ENCODE data around the gene CCDC12. TPM values are rescaled to one million over a fixed set of nuclear protein-coding genes. Genes with fewer than 3 reads are reported as not detected.

CCDC12 gene
- total and polyA plus RNA-seq, 12 donors = 28.8 to 137 (median 34.2) TPM

DNA sequence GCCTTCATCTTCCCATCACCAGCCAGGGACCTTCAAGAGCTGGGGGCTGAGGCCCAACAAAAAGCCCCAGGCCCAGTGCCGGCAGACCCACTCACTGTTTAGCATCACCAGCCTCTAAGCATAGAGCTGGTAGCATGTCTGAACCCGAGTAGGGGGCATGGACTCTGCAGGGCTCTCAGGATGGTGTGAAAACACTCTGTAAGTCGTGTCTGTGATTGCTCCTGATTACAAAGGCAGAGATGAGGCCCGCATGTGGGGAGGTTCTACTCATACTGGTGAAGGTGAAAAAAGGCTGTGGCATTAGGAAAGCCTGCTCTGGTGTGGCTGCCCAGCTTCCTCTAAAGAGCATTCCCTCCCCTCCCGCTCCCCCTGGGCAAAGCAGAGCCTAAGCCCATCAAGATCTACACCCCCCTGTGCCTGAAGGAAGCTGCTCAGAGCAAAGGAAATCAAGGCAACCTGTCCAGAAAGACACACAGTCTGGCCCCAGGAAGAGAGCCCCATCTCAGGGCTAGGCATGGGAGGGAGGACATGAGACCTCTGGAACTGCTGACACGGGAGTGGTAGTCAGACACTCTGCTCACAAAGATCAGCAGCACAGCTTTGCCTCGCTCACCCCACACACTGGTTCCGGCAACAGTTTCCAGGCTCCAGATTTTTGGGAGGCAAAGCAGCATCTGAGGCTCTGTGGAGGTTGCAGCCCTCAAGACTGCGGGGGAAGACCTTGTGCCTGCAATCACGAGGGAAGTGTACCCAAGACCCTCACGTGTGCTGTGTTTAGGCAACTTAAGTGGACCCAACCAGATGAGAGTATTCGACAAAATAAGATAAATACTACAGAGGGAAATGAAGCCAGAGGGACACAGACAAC lies 36.7 kb downstream of the CCDC12 start:
- H3K4me3 ChIP-seq = no peak overlapping the region
- intact Hi-C loops (cut with DNase I) = no loop called here
- peak overlapping the region in 9 of 10 donors; percentile 27 to 87 (median 64) for H3K27ac ChIP-seq
- peaks cover 0 to 62% (median 17%) of the 10 kb centered on the region in 9 donors for H3K36me3 ChIP-seq
- no peaks in the 10 kb centered on the region for H3K9me3 ChIP-seq
- TF ChIP-seq, protein P1, sequence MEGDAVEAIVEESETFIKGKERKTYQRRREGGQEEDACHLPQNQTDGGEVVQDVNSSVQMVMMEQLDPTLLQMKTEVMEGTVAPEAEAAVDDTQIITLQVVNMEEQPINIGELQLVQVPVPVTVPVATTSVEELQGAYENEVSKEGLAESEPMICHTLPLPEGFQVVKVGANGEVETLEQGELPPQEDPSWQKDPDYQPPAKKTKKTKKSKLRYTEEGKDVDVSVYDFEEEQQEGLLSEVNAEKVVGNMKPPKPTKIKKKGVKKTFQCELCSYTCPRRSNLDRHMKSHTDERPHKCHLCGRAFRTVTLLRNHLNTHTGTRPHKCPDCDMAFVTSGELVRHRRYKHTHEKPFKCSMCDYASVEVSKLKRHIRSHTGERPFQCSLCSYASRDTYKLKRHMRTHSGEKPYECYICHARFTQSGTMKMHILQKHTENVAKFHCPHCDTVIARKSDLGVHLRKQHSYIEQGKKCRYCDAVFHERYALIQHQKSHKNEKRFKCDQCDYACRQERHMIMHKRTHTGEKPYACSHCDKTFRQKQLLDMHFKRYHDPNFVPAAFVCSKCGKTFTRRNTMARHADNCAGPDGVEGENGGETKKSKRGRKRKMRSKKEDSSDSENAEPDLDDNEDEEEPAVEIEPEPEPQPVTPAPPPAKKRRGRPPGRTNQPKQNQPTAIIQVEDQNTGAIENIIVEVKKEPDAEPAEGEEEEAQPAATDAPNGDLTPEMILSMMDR (IDR thresholded peaks at IDR 0.05) = no peak
- H3K27me3 ChIP-seq = no peaks in the 10 kb centered on the region
- DNase-seq (no peak), ATAC-seq (no peak)
- 65 to 70% methylated on average over 12 of the region's 12 CpGs for WGBS, 2 donors
- H3K4me1 ChIP-seq = peaks cover 23 to 88% (median 80%) of the 10 kb centered on the region in 9 donors

DNA sequence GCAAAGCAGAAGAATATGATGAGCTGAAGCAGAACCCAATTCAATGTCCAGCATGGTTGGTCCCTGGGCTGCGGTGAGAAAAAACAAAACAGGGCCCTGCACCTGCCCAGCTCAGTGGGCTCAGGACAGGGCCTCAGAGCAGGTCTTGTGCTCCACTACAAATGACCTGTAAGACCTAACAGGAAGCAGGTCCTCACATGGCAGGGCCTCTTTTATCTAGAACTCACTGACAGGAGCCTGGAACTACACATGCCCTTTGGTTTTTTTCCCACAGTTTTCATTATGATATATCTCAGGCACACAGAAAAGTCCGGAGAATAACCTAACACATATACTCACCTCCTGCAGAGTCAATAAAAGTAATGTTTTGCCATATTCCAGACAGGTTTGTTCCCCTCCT lies 38.4 kb downstream of the CCDC12 start:
- Histone ChIP-seq H3K9me3 (no peaks in the 10 kb centered on the region), H3K27me3 (no peaks in the 10 kb centered on the region), H3K27ac (peak overlapping the region in 9 of 10 donors; percentile 31 to 90 (median 82)), H3K36me3 (peaks cover 0 to 62% (median 17%) of the 10 kb centered on the region in 9 donors), H3K4me3 (no peak overlapping the region), H3K4me1 (peaks cover 22 to 88% (median 79%) of the 10 kb centered on the region in 9 donors)
- DNase-seq = no peak
- TF ChIP-seq, protein P1 (IDR thresholded peaks at IDR 0.05) = no peak
- no peak for ATAC-seq
- WGBS, 2 donors = 68 to 78% methylated on average over 2 of the region's 2 CpGs
- intact Hi-C loops (cut with DNase I) = no loop called here

DNA sequence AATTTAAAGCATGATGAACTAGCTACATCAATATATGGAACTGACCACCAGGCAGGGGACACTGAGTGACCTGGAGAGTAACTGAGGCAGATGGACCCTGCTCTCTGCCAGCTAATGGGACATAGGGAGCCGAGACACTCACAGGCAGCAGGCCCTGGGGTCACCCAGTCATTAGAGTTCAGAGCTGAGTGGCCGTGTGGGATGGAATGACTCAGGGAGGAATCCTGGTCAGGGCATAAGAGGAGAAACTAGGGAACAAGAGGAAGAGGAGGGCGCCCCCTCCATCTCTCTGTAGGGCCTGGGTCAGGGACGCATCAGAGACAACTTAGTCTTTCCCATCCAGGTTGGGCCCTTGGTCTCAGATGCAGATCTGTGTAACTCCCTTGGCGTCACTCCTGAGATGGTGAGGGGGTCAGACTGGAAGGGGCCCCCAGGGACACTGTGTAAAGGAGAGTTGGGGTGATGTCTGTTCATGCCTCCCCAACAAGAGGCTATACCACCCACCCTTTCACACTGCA lies 39.8 kb downstream of the CCDC12 start:
- H3K9me3 ChIP-seq = no peaks in the 10 kb centered on the region
- H3K27ac ChIP-seq = peak overlapping the region in 9 of 10 donors; percentile 69 to 90 (median 82)
- no peak for DNase-seq
- WGBS, 2 donors = 73 to 82% methylated on average over 5 of the region's 5 CpGs
- H3K36me3 ChIP-seq = peaks cover 0 to 56% (median 17%) of the 10 kb centered on the region in 9 donors
- ATAC-seq = no peak
- H3K4me1 ChIP-seq = peaks cover 31 to 91% (median 81%) of the 10 kb centered on the region in 9 donors
- no peak overlapping the region for H3K4me3 ChIP-seq
- TF ChIP-seq, protein P1 (IDR thresholded peaks at IDR 0.05) = no peak
- intact Hi-C loops (cut with DNase I) = no loop called here
- H3K27me3 ChIP-seq = no peaks in the 10 kb centered on the region

DNA sequence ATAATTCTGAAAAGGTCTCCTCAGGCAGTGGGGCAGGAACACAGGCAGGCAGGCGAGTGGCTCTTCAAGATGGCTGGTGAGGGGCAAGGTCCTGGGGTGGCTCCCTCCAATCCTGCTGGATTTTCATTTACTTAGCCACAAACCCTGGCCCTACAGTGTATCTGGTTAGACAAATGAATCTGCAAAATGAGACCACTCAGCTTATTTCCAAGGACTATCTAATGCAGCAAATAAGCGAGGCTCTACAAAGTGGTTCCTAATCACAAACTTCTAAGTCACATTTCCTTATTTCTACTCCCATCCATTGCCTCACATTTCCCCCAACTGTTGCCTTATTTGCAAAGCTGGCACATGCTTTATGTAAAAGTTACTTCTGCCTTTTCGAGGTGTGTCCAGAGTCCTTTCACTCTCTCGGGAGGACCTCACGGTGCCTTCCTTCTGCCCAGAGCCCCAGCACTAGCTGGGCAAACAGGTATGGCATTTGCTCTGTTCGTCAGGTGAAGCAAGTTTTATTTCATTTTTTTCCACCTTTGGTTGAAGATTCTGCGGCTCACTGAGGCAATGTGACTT lies 40.5 kb downstream of the CCDC12 start:
- no peak for ATAC-seq
- intact Hi-C loops (cut with DNase I) = no loop called here
- 78 to 84% methylated on average over 7 of the region's 7 CpGs for WGBS, 2 donors
- no peaks in the 10 kb centered on the region for H3K9me3 ChIP-seq
- DNase-seq = no peak
- TF ChIP-seq, protein P1 (IDR thresholded peaks at IDR 0.05) = no peak
- H3K4me1 ChIP-seq = peaks cover 39 to 98% (median 88%) of the 10 kb centered on the region in 9 donors
- no peaks in the 10 kb centered on the region for H3K27me3 ChIP-seq
- peak overlapping the region; percentile 54 to 90 (median 80) for H3K27ac ChIP-seq
- H3K36me3 ChIP-seq = peaks cover 0 to 55% (median 17%) of the 10 kb centered on the region in 9 donors
- no peak overlapping the region for H3K4me3 ChIP-seq
